ENCODE measurements around the gene PPM1H. TPM values are rescaled to one million over a fixed set of nuclear protein-coding genes. Genes with fewer than 3 reads are reported as not detected.

Gene PPM1H
- total RNA-seq, 1 experiment from 2014 or later = 0.04 TPM

DNA sequence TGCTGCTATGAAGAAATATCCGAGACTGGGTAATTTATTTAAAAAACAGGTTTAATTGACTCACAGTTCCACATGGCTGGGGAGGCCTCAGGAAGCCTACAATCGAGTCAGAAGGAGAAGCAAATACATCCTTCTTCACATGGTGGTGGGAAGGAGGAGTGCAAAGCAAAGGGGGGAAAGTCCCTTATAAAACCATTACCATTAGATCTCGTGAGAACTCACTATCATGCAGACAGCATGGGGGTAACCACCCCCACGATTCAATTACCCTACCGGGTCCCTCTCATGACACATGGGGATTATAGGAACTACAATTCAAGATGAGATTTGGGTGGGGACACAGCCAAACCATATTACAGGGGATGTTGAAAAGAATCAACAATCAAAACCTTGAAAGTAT is 74.9 kb downstream of the PPM1H start:
- BruUV-seq (replicated peaks) = no TSS peak
- Histone ChIP-seq H3K36me3 (ENCODE audit: insufficient read depth, low read length, poor library complexity, severe bottlenecking) (no peaks in the 10 kb centered on the region), H3K4me1 (ENCODE audit: insufficient read depth, low read length, poor library complexity, severe bottlenecking) (no peaks in the 10 kb centered on the region), H3K27me3 (replicated peaks; ENCODE audit: insufficient read depth, low read depth, low read length, poor library complexity) (no peaks in the 10 kb centered on the region), H3K27ac (ENCODE audit: low read depth, low read length, poor library complexity, severe bottlenecking) (no peak overlapping the region), H3K4me3 (ENCODE audit: low read depth, low read length, poor library complexity, severe bottlenecking) (no peak overlapping the region), H3K9me3 (ENCODE audit: low read depth, low read length, poor library complexity, severe bottlenecking) (no peaks in the 10 kb centered on the region)
- CTCF ChIA-PET = no interaction called here
- no peak for DNase-seq (ENCODE audit: low spot score)
- POLR2A ChIA-PET (ENCODE audit: low non-redundant PET) = no interaction called here
- TF ChIP-seq, protein P1, sequence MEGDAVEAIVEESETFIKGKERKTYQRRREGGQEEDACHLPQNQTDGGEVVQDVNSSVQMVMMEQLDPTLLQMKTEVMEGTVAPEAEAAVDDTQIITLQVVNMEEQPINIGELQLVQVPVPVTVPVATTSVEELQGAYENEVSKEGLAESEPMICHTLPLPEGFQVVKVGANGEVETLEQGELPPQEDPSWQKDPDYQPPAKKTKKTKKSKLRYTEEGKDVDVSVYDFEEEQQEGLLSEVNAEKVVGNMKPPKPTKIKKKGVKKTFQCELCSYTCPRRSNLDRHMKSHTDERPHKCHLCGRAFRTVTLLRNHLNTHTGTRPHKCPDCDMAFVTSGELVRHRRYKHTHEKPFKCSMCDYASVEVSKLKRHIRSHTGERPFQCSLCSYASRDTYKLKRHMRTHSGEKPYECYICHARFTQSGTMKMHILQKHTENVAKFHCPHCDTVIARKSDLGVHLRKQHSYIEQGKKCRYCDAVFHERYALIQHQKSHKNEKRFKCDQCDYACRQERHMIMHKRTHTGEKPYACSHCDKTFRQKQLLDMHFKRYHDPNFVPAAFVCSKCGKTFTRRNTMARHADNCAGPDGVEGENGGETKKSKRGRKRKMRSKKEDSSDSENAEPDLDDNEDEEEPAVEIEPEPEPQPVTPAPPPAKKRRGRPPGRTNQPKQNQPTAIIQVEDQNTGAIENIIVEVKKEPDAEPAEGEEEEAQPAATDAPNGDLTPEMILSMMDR (conservative IDR thresholded peaks at IDR 0.05; ENCODE audit: low read depth, low read length) = no peak
- TF ChIP-seq EZH2 (IDR thresholded peaks at IDR 0.05; ENCODE audit: borderline replicate concordance, low read depth, low read length, poor library complexity, severe bottlenecking) = no peak
- intact Hi-C loops (cut with micrococcal nuclease; ENCODE audit: unreplicated experiment) = no loop called here

DNA sequence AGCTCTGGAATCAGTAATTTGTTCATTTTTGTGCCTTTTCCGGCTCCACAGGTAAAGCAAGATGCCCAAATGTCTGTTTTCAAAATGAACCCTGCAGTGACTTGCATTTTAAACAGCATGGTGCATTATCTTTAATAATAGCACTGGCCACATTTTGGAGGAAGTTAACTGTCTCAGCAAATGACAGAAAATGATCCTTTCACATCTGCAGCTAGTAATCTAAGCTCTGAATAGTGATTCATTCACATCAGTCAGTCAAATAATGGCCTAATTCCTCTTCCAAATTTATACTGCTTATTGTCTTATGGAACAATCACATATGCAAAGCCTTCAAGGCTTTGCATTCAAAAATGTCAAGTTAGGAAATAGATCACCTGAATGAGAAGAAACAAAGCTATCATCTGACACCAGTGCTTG is 75.6 kb downstream of the PPM1H start:
- H3K27ac ChIP-seq (ENCODE audit: low read depth, low read length, poor library complexity, severe bottlenecking) = no peak overlapping the region
- ChIA-PET CTCF (no interaction called here), POLR2A (ENCODE audit: low non-redundant PET) (interaction anchor here (0.6 kb wide), 1 partner anchor 1544 kb away, joined by 3 read pairs; no protein-coding TSS in a partner anchor)
- TF ChIP-seq EZH2 (IDR thresholded peaks at IDR 0.05; ENCODE audit: borderline replicate concordance, low read depth, low read length, poor library complexity, severe bottlenecking) = no peak
- TF ChIP-seq, protein P1 (conservative IDR thresholded peaks at IDR 0.05; ENCODE audit: low read depth, low read length) = no peak
- H3K36me3 ChIP-seq (ENCODE audit: insufficient read depth, low read length, poor library complexity, severe bottlenecking) = no peaks in the 10 kb centered on the region
- H3K4me1 ChIP-seq (ENCODE audit: insufficient read depth, low read length, poor library complexity, severe bottlenecking) = no peaks in the 10 kb centered on the region
- H3K27me3 ChIP-seq (replicated peaks; ENCODE audit: insufficient read depth, low read depth, low read length, poor library complexity) = no peaks in the 10 kb centered on the region
- no peaks in the 10 kb centered on the region for H3K9me3 ChIP-seq (ENCODE audit: low read depth, low read length, poor library complexity, severe bottlenecking)
- intact Hi-C loops (cut with micrococcal nuclease; ENCODE audit: unreplicated experiment) = no loop called here
- H3K4me3 ChIP-seq (ENCODE audit: low read depth, low read length, poor library complexity, severe bottlenecking) = no peak overlapping the region
- BruUV-seq (replicated peaks) = no TSS peak
- DNase-seq (ENCODE audit: low spot score) = no peak

DNA sequence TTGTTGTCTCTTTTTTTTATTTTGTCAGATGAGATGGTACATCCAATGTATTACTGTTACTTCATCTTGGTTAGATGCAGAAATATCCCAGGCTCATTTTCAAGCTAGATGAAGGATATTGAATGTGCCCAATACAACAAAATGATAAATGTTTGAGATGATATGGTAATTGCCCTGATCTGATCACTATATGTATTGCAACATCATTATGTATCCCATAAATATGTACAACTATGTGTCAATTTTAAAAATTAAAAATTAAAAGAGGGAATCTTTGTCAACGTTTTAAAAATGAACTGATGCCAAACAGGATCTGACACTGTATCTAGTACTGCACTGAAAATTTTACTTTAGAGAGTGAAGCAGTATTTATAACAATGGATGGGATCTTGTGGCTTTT is 78.5 kb downstream of the PPM1H start:
- Histone ChIP-seq H3K4me3 (ENCODE audit: low read depth, low read length, poor library complexity, severe bottlenecking) (no peak overlapping the region), H3K4me1 (ENCODE audit: insufficient read depth, low read length, poor library complexity, severe bottlenecking) (no peaks in the 10 kb centered on the region), H3K9me3 (ENCODE audit: low read depth, low read length, poor library complexity, severe bottlenecking) (no peaks in the 10 kb centered on the region), H3K27me3 (replicated peaks; ENCODE audit: insufficient read depth, low read depth, low read length, poor library complexity) (no peaks in the 10 kb centered on the region), H3K36me3 (ENCODE audit: insufficient read depth, low read length, poor library complexity, severe bottlenecking) (no peaks in the 10 kb centered on the region), H3K27ac (ENCODE audit: low read depth, low read length, poor library complexity, severe bottlenecking) (no peak overlapping the region)
- TF ChIP-seq, protein P1 (conservative IDR thresholded peaks at IDR 0.05; ENCODE audit: low read depth, low read length) = no peak
- TF ChIP-seq EZH2 (IDR thresholded peaks at IDR 0.05; ENCODE audit: borderline replicate concordance, low read depth, low read length, poor library complexity, severe bottlenecking) = no peak
- no TSS peak for BruUV-seq (replicated peaks)
- intact Hi-C loops (cut with micrococcal nuclease; ENCODE audit: unreplicated experiment) = no loop called here
- POLR2A ChIA-PET (ENCODE audit: low non-redundant PET) = no interaction called here
- DNase-seq (ENCODE audit: low spot score) = no peak
- CTCF ChIA-PET = no interaction called here

Data from A673 (cell line).